ENCODE data around the gene FAM241B. TPM values are rescaled to one million over a fixed set of nuclear protein-coding genes. Genes with fewer than 3 reads are reported as not detected.

The FAM241B gene
- total RNA-seq, 6 experiments from 2014 or later, result 0.20 to 0.43 (median 0.30) TPM; not detected in 2

DNA sequence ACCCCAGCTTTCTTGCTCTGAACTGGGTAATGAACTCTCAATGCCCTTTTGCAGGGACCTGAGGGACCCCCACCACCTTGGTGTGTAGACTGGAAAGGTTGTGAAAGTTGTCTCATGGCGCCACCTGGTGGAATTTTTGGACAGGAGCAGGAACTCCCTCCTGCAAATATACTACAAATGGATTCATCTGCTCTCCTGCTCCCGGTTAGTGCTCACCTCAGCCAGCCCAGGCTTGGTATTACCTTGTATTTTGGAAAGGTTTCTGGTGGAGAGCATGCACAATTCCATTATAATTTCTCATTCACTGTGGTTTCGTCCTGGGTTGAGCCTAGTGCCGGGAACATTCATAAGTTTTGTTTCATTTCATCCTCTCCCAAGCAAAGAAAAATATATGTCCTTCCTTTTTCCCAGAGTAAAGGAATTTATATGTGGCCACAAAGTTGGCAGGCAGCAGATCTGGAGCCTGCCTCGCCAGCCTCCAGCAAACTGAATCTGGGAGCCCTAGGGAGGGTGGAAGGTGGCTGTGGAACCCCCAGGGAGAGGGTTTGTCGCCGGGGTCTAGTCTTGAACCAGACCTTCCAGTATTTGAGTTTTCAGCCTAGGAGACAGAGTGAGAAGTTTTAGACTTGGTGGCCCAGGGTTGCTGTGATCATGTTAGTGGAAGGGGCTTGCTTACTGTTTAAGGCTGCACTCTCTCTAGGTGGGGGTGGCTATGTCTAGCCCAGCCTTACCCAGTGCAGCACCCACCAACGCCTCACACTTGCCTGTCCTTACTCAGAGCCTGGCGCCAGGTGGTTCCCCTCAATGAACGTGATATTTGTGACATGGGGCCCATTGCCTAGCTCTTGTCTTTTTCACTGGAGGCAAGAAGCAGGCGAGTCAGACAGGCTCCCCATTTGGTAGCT, 9.5 kb downstream of the FAM241B start:
- Mint-ChIP-seq H3K27ac (no peak overlapping the region), H3K9me3 (no peaks in the 10 kb centered on the region), H3K4me1 (ENCODE audit: low read depth) (no peaks in the 10 kb centered on the region; the same call in none of the 2 replicates), H3K27me3 (ENCODE audit: insufficient read depth) (peaks cover 45% of the 10 kb centered on the region), H3K36me3 (ENCODE audit: low read depth) (no peaks in the 10 kb centered on the region), H3K4me3 (no peak overlapping the region)
- TF ChIP-seq CTCF (IDR thresholded peaks at IDR 0.05), result peak; percentile 96
- peak; percentile 13 for DNase-seq

DNA sequence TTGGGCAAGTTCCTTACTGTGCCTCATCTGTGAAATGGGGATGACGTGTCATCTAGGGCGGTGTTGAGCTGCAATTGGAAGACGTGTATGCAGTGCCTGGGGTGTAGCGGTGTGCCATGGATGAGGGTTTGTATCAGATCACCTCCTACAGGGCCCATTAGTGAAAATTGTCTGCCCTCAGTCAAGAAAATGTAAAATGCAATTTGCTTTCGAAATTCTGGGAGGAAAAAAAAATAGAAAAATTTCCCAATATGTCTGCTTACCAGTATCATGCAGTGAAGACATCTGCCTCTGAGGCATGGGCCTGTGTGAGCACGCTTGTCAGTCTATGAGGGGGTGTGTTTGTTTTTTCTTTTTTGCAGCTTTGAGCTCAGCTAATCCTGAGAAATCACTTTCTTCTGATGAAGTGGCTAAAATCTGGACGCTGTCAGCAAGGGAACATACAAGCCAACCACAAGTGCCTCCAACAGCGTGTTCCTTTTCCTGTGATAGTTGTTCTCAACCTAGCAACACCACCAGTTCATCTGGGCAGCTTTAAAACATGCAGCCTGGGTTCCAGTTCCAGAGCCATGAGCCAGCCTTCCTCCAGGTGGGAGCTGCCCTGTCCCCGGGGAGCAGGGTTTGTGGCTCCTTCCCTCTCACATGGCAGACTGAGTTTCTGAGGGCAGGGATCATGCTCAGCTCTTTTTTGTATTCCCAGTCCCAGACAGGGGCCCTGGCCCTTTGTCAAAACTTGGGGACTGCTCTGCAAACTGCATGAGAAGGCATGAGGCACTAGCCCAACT, 10.3 kb downstream of the FAM241B start:
- Mint-ChIP-seq H3K4me1 (ENCODE audit: low read depth) (no peaks in the 10 kb centered on the region; the same call in none of the 2 replicates), H3K27ac (no peak overlapping the region), H3K27me3 (ENCODE audit: insufficient read depth) (peaks cover 46% of the 10 kb centered on the region), H3K4me3 (no peak overlapping the region), H3K9me3 (no peaks in the 10 kb centered on the region), H3K36me3 (ENCODE audit: low read depth) (no peaks in the 10 kb centered on the region)
- DNase-seq, result no peak
- TF ChIP-seq CTCF (IDR thresholded peaks at IDR 0.05), result no peak

DNA sequence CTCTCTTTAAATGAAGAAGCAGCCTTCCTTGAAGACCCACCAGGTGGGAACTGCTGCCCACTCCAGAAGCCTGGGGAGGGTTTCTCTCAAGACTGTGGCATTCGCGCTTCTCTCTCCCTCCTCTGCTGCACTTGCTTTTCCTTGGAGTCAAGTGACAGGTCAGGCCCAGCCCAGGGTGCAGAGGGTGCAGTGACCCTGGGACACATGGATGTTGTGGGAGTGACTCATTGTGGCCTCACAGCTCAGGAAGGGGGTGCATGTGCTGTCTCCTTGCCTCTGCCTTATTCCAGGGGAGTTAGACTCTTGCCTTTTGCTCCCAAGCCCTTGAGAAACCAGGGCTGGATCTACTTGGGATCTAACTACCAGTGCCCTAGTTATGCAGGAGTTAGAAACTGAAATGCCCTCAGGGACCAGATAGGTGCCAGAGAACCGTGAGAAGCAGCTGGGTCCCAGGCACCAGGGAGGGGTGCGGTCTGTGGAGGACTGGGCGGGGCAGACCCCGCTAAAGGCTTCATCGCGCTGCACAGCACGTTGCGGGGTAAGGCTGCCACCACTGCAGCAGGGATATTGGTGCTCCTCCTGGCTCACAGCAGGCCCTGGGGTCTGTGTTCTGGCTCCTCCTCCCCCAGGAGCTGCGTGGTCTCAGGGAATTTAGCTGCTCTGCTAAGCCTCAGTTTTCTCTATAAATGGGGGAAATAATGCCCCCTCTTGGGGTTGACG, 11.4 kb downstream of the FAM241B start:
- no peaks in the 10 kb centered on the region for H3K36me3 Mint-ChIP-seq (ENCODE audit: low read depth)
- no peak overlapping the region for H3K27ac Mint-ChIP-seq
- no peaks in the 10 kb centered on the region for H3K9me3 Mint-ChIP-seq
- no peak for TF ChIP-seq CTCF (IDR thresholded peaks at IDR 0.05)
- H3K27me3 Mint-ChIP-seq (ENCODE audit: insufficient read depth), result peaks cover 38% of the 10 kb centered on the region
- no peak overlapping the region for H3K4me3 Mint-ChIP-seq
- DNase-seq, result no peak
- H3K4me1 Mint-ChIP-seq (ENCODE audit: low read depth), result no peaks in the 10 kb centered on the region; the same call in none of the 2 replicates

DNA sequence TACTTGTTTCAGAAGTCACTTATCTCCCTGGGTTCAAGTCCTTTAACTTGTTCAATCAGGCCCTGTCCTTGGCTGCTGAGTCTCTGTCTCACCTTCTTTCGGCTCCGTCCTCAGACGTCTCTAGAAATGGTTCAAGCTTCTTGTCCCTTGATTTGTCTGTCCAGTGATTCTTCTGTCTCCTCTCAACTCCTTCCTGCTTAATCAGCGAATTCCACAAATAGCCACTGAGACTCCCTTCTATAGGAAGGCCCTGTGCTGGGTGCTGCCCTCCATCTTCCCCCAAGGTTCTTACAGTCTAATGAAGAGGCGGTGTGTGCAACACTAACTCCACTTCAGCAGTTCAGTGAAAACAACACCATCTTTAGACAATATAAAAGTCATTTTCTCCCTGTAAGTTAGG, 12.7 kb downstream of the FAM241B start:
- H3K9me3 Mint-ChIP-seq, result no peaks in the 10 kb centered on the region
- H3K27ac Mint-ChIP-seq, result no peak overlapping the region
- no peak for TF ChIP-seq CTCF (IDR thresholded peaks at IDR 0.05)
- peaks cover 39% of the 10 kb centered on the region for H3K27me3 Mint-ChIP-seq (ENCODE audit: insufficient read depth)
- no peak for DNase-seq
- no peaks in the 10 kb centered on the region for H3K36me3 Mint-ChIP-seq (ENCODE audit: low read depth)
- H3K4me1 Mint-ChIP-seq (ENCODE audit: low read depth), result no peaks in the 10 kb centered on the region; the same call in none of the 2 replicates
- no peak overlapping the region for H3K4me3 Mint-ChIP-seq
